ENCODE measurements around the gene SNX24. TPM values are rescaled to one million over a fixed set of nuclear protein-coding genes. Genes with fewer than 3 reads are reported as not detected.
"Not testable (repeated sequence)": the region's sequence is repeated elsewhere in the genome, so short reads cannot be mapped to it uniquely, and the experiment has no call there.

Gene SNX24
- polyA plus RNA-seq, 2 donors = 29.5 to 49.6 TPM

DNA sequence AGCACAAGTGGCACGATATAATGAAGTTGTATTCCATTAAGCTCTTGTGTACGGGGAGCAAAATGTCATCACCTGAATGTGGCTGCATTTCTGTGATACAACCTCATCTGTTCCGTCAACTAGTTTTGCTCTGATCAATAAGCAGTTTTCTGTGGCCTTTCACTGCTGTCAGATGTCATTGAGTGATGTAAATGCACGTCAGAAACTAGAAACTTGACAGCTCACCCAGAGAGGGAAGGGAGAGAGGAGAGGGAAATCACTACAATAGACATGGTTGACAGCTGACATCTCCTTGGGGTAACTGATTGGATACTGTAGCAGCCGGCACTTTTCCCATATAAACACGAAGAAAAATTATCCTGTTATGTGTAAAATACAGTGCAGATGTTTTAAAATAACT, 62.7 kb downstream of the SNX24 start:
- Histone ChIP-seq H3K27ac (ENCODE audit: low read depth in 2 of 2, low read length in 1 of 2) (no peak overlapping the region), H3K36me3 (ENCODE audit: control insufficient read depth in 2 of 2, insufficient read depth in 2 of 2, low read length in 1 of 2) (no peaks in the 10 kb centered on the region), H3K27me3 (ENCODE audit: control insufficient read depth in 1 of 2, insufficient read depth in 2 of 2, low read length in 2 of 2) (no peaks in the 10 kb centered on the region), H3K4me1 (ENCODE audit: control insufficient read depth in 2 of 2, insufficient read depth in 2 of 2, low read length in 1 of 2) (no peaks in the 10 kb centered on the region), H3K9me3 (ENCODE audit: control insufficient read depth in 2 of 2, insufficient read depth in 1 of 2, low read depth in 1 of 2, low read length in 1 of 2) (no peaks in the 10 kb centered on the region), H3K4me3 (ENCODE audit: low read depth in 1 of 2, low read length in 2 of 2) (no peak overlapping the region)
- 85 to 87% methylated on average over 6 of the region's 6 CpGs for WGBS, 2 donors

- Histone ChIP-seq H3K4me1 (ENCODE audit: control insufficient read depth in 2 of 2, insufficient read depth in 2 of 2, low read length in 1 of 2) (no peaks in the 10 kb centered on the region), H3K36me3 (ENCODE audit: control insufficient read depth in 2 of 2, insufficient read depth in 2 of 2, low read length in 1 of 2) (no peaks in the 10 kb centered on the region), H3K4me3 (ENCODE audit: low read depth in 1 of 2, low read length in 2 of 2) (no peak overlapping the region), H3K27me3 (ENCODE audit: control insufficient read depth in 1 of 2, insufficient read depth in 2 of 2, low read length in 2 of 2) (no peaks in the 10 kb centered on the region), H3K27ac (ENCODE audit: low read depth in 2 of 2, low read length in 1 of 2) (no peak overlapping the region), H3K9me3 (ENCODE audit: control insufficient read depth in 2 of 2, insufficient read depth in 1 of 2, low read depth in 1 of 2, low read length in 1 of 2) (no peaks in the 10 kb centered on the region)
- 94 to 95% methylated on average over 6 of the region's 6 CpGs for WGBS, 2 donors
Observed at GRCh38 chr5:122908662-122909061, 63.2 kb downstream of the SNX24 start.

DNA sequence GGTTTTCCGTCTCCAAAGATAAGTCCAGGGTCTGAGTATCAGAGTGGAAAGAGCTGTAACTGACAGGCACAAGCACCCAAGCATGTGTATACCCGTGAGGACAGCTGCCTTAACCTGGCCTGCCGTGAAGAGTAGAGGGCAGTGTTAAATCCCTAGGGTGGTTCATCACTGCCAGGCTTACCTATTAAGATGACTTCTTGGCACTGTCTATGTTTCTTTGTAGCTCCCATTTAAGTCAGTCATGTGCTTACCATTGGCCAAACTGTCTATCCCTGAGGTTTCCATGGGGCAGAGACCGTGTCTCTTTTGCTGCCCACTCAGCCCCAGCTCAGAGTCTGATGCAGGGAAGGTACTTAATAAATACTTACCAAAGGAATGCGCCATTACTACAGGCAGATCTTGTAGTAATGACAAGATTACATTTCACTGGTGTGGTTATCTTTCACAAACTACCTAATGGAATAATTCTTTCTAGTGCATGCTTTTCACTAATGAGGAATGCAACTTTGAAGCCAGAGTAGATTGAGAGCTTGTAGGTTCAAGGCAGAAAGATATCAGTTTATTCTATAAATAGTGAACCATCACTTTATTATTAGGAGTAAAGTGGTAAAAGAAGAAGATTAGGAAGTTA, 64.2 kb downstream of the SNX24 start:
- Histone ChIP-seq H3K4me3 (ENCODE audit: low read depth in 1 of 2, low read length in 2 of 2) (no peak overlapping the region), H3K27me3 (ENCODE audit: control insufficient read depth in 1 of 2, insufficient read depth in 2 of 2, low read length in 2 of 2) (no peaks in the 10 kb centered on the region), H3K4me1 (ENCODE audit: control insufficient read depth in 2 of 2, insufficient read depth in 2 of 2, low read length in 1 of 2) (no peaks in the 10 kb centered on the region), H3K27ac (ENCODE audit: low read depth in 2 of 2, low read length in 1 of 2) (no peak overlapping the region), H3K36me3 (ENCODE audit: control insufficient read depth in 2 of 2, insufficient read depth in 2 of 2, low read length in 1 of 2) (no peaks in the 10 kb centered on the region), H3K9me3 (ENCODE audit: control insufficient read depth in 2 of 2, insufficient read depth in 1 of 2, low read depth in 1 of 2, low read length in 1 of 2) (no peaks in the 10 kb centered on the region)
- WGBS, 2 donors = 84 to 94% methylated on average over 5 of the region's 5 CpGs

GRCh38 chr5:122913436-122913835, 68.0 kb downstream of the SNX24 start:
- not testable (repeated sequence) for H3K36me3 ChIP-seq (ENCODE audit: control insufficient read depth in 2 of 2, insufficient read depth in 2 of 2, low read length in 1 of 2); H3K27ac ChIP-seq (ENCODE audit: low read depth in 2 of 2, low read length in 1 of 2); H3K27me3 ChIP-seq (ENCODE audit: control insufficient read depth in 1 of 2, insufficient read depth in 2 of 2, low read length in 2 of 2); H3K4me1 ChIP-seq (ENCODE audit: control insufficient read depth in 2 of 2, insufficient read depth in 2 of 2, low read length in 1 of 2); H3K9me3 ChIP-seq (ENCODE audit: control insufficient read depth in 2 of 2, insufficient read depth in 1 of 2, low read depth in 1 of 2, low read length in 1 of 2); H3K4me3 ChIP-seq (ENCODE audit: low read depth in 1 of 2, low read length in 2 of 2)
- 96 to 97% methylated on average over 19 to 20 of the region's 20 CpGs for WGBS, 2 donors

- H3K9me3 ChIP-seq (ENCODE audit: control insufficient read depth in 2 of 2, insufficient read depth in 1 of 2, low read depth in 1 of 2, low read length in 1 of 2) = no peaks in the 10 kb centered on the region
- no peak overlapping the region for H3K27ac ChIP-seq (ENCODE audit: low read depth in 2 of 2, low read length in 1 of 2)
- H3K4me1 ChIP-seq (ENCODE audit: control insufficient read depth in 2 of 2, insufficient read depth in 2 of 2, low read length in 1 of 2) = no peaks in the 10 kb centered on the region
- H3K4me3 ChIP-seq (ENCODE audit: low read depth in 1 of 2, low read length in 2 of 2) = no peak overlapping the region
- H3K27me3 ChIP-seq (ENCODE audit: control insufficient read depth in 1 of 2, insufficient read depth in 2 of 2, low read length in 2 of 2) = no peaks in the 10 kb centered on the region
- no peaks in the 10 kb centered on the region for H3K36me3 ChIP-seq (ENCODE audit: control insufficient read depth in 2 of 2, insufficient read depth in 2 of 2, low read length in 1 of 2)
- WGBS, 2 donors = 66 to 75% methylated on average over 5 of the region's 5 CpGs
Observed at GRCh38 chr5:122915717-122916461, 70.5 kb downstream of the SNX24 start.

DNA sequence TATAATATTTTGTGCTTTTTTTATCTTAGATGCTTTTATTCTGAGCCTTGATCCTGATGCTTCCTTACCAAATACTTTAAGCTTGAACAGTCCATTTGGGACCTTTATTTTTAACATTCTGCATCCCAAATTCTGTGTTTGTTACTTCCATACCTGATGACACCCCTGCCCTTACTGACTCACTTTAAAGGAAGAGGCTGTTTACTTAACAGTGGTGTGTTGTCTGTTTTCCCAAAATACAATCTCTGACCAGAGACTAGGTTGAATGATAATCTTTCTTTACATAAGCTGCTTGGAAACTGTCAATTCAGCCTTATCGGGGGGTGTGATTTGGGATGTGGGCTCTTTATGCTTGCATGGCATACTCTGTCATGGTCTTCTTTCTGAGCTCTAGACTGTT, 71.1 kb downstream of the SNX24 start:
- no peak overlapping the region for H3K27ac ChIP-seq (ENCODE audit: low read depth in 2 of 2, low read length in 1 of 2)
- WGBS, 2 donors = 79 to 80% methylated on average over 1 of the region's 1 CpG
- no peaks in the 10 kb centered on the region for H3K9me3 ChIP-seq (ENCODE audit: control insufficient read depth in 2 of 2, insufficient read depth in 1 of 2, low read depth in 1 of 2, low read length in 1 of 2)
- no peaks in the 10 kb centered on the region for H3K36me3 ChIP-seq (ENCODE audit: control insufficient read depth in 2 of 2, insufficient read depth in 2 of 2, low read length in 1 of 2)
- no peaks in the 10 kb centered on the region for H3K27me3 ChIP-seq (ENCODE audit: control insufficient read depth in 1 of 2, insufficient read depth in 2 of 2, low read length in 2 of 2)
- H3K4me1 ChIP-seq (ENCODE audit: control insufficient read depth in 2 of 2, insufficient read depth in 2 of 2, low read length in 1 of 2) = no peaks in the 10 kb centered on the region
- no peak overlapping the region for H3K4me3 ChIP-seq (ENCODE audit: low read depth in 1 of 2, low read length in 2 of 2)

GRCh38 chr5:122919969-122920368, 74.6 kb downstream of the SNX24 start:
- 67 to 68% methylated on average over 1 of the region's 1 CpG for WGBS, 2 donors
- H3K36me3 ChIP-seq (ENCODE audit: control insufficient read depth in 2 of 2, insufficient read depth in 2 of 2, low read length in 1 of 2) = peaks cover 0 to 2% of the 10 kb centered on the region in 2 donors
- H3K4me3 ChIP-seq (ENCODE audit: low read depth in 1 of 2, low read length in 2 of 2) = no peak overlapping the region
- H3K4me1 ChIP-seq (ENCODE audit: control insufficient read depth in 2 of 2, insufficient read depth in 2 of 2, low read length in 1 of 2) = no peaks in the 10 kb centered on the region
- H3K27ac ChIP-seq (ENCODE audit: low read depth in 2 of 2, low read length in 1 of 2) = no peak overlapping the region
- no peaks in the 10 kb centered on the region for H3K27me3 ChIP-seq (ENCODE audit: control insufficient read depth in 1 of 2, insufficient read depth in 2 of 2, low read length in 2 of 2)
- H3K9me3 ChIP-seq (ENCODE audit: control insufficient read depth in 2 of 2, insufficient read depth in 1 of 2, low read depth in 1 of 2, low read length in 1 of 2) = no peaks in the 10 kb centered on the region

- H3K4me3 ChIP-seq (ENCODE audit: low read depth in 1 of 2, low read length in 2 of 2) = no peak overlapping the region
- peaks cover 0 to 2% of the 10 kb centered on the region in 2 donors for H3K36me3 ChIP-seq (ENCODE audit: control insufficient read depth in 2 of 2, insufficient read depth in 2 of 2, low read length in 1 of 2)
- H3K4me1 ChIP-seq (ENCODE audit: control insufficient read depth in 2 of 2, insufficient read depth in 2 of 2, low read length in 1 of 2) = no peaks in the 10 kb centered on the region
- no peaks in the 10 kb centered on the region for H3K9me3 ChIP-seq (ENCODE audit: control insufficient read depth in 2 of 2, insufficient read depth in 1 of 2, low read depth in 1 of 2, low read length in 1 of 2)
- no peaks in the 10 kb centered on the region for H3K27me3 ChIP-seq (ENCODE audit: control insufficient read depth in 1 of 2, insufficient read depth in 2 of 2, low read length in 2 of 2)
- H3K27ac ChIP-seq (ENCODE audit: low read depth in 2 of 2, low read length in 1 of 2) = no peak overlapping the region
- 72 to 76% methylated on average over 4 of the region's 4 CpGs for WGBS, 2 donors
Observed at GRCh38 chr5:122921826-122922225, 76.4 kb downstream of the SNX24 start.

- 80 to 84% methylated on average over 5 of the region's 5 CpGs for WGBS, 2 donors
Observed at GRCh38 chr5:122924203-122924602, 78.8 kb downstream of the SNX24 start.

More at GRCh38 chr5:122924203-122924602, 78.8 kb downstream of the SNX24 start:
- H3K9me3 ChIP-seq (ENCODE audit: control insufficient read depth in 2 of 2, insufficient read depth in 1 of 2, low read depth in 1 of 2, low read length in 1 of 2) = no peaks in the 10 kb centered on the region
- H3K4me3 ChIP-seq (ENCODE audit: low read depth in 1 of 2, low read length in 2 of 2) = no peak overlapping the region
- no peaks in the 10 kb centered on the region for H3K4me1 ChIP-seq (ENCODE audit: control insufficient read depth in 2 of 2, insufficient read depth in 2 of 2, low read length in 1 of 2)
- H3K27ac ChIP-seq (ENCODE audit: low read depth in 2 of 2, low read length in 1 of 2) = no peak overlapping the region
- peaks cover 0 to 2% of the 10 kb centered on the region in 2 donors for H3K36me3 ChIP-seq (ENCODE audit: control insufficient read depth in 2 of 2, insufficient read depth in 2 of 2, low read length in 1 of 2)
- H3K27me3 ChIP-seq (ENCODE audit: control insufficient read depth in 1 of 2, insufficient read depth in 2 of 2, low read length in 2 of 2) = no peaks in the 10 kb centered on the region

Data from esophagus (tissue), 2 donors.